Endothelial cell of umbilical vein (primary cell): ENCODE data around the gene VWA5B2. TPM values are rescaled to one million over a fixed set of nuclear protein-coding genes. Genes with fewer than 3 reads are reported as not detected.

Source experiments
- BruUV-seq: library from RNA; stranded (reverse); fragments of 400-500 nt; replicated peaks from 2 replicates; lab custom pipeline; 2021; lab: Mats Ljungman, UMichigan
- CTCF ChIA-PET: fragments of 300-600, 350-600 bp; sonication (Branson Sonifier 250); formaldehyde crosslinking; loops from one replicate; lab custom pipeline; 2021; ENCODE audit warnings: antibody characterized with exemption, inconsistent platforms; lab: Charles Lee
- POLR2A ChIA-PET: fragments of 300-600, 350-600 bp; sonication (Branson Sonifier 250); formaldehyde crosslinking; loops from one replicate; lab custom pipeline; 2021; ENCODE audit warnings: antibody characterized with exemption, inconsistent platforms; lab: Charles Lee
- DNase-seq: peaks from one replicate; pipeline ENCODE4 v3.0.0-alpha.2; 2011; ENCODE audit warnings: low read depth, low spot score
- FAIRE-seq: peaks from 2 replicates; lab custom pipeline; 2011; peaks lifted over from hg19 to GRCh38; lab: Jason Lieb, UNC
- H2AFZ ChIP-seq: 2 replicates; pipeline ENCODE4 v1.6.0; 2012; ENCODE audit warnings: low read depth, low read length, control low read depth, inconsistent platforms
- H3K27ac ChIP-seq: 2 replicates; pipeline ENCODE4 v1.5.1; 2011; ENCODE audit warnings: low read depth, mild to moderate bottlenecking, control low read depth, low read length, moderate library complexity; ENCODE audit not compliant: insufficient read depth
- H3K27me3 ChIP-seq, 2 experiments: 2 replicates each; pipeline versions ENCODE4 v1.6.0 to v1.6.1; 2011; ENCODE audit warnings: low read length in 2 of 2, mixed read lengths in 1 of 2; ENCODE audit not compliant: control insufficient read depth in 2 of 2, insufficient read depth in 2 of 2
- H3K36me3 ChIP-seq, 2 experiments: 2 replicates in 1 of 2; 3 replicates in 1 of 2; pipeline ENCODE4 v1.5.1; 2011; ENCODE audit warnings: low read length in 2 of 2, mild to moderate bottlenecking in 1 of 2, moderate library complexity in 1 of 2; ENCODE audit not compliant: control insufficient read depth in 2 of 2, insufficient read depth in 2 of 2; ENCODE audit errors: extremely low read depth in 1 of 2
- H3K4me1 ChIP-seq: 3 replicates; pipeline ENCODE4 v1.5.1; 2011; ENCODE audit warnings: mild to moderate bottlenecking, low read length; ENCODE audit not compliant: control insufficient read depth, insufficient read depth; ENCODE audit errors: extremely low read depth
- H3K4me2 ChIP-seq: 2 replicates; pipeline ENCODE4 v1.6.1; 2011; ENCODE audit warnings: low read length, control low read depth, mixed read lengths; ENCODE audit not compliant: insufficient read depth
- H3K4me3 ChIP-seq, 3 experiments: fragments of 200-600 bp in 1 of 3; sonication (generic), shearing (Covaris generic) in 1 of 3; replicated peaks in 1 of 3; 2 replicates each; pipeline ENCODE4 v1.5.1; 2011 to 2016; ENCODE audit warnings: control low read depth in 3 of 3, low read length in 3 of 3, mild to moderate bottlenecking in 2 of 3, inconsistent platforms in 1 of 3, low read depth in 1 of 3, moderate library complexity in 1 of 3; ENCODE audit not compliant: insufficient read depth in 1 of 3
- H3K79me2 ChIP-seq: 2 replicates; pipeline ENCODE4 v1.6.0; 2012; ENCODE audit warnings: low read length, inconsistent platforms; ENCODE audit not compliant: control insufficient read depth, insufficient read depth
- H3K9ac ChIP-seq: replicated peaks from 2 replicates; pipeline ENCODE3; 2011; ENCODE audit warnings: low read length, control low read depth; ENCODE audit not compliant: insufficient read depth; ENCODE audit errors: extremely low read depth
- H3K9me1 ChIP-seq: replicated peaks from 3 replicates; pipeline ENCODE4 v1.6.0; 2011; ENCODE audit warnings: mild to moderate bottlenecking, low read length; ENCODE audit not compliant: control insufficient read depth, insufficient read depth; ENCODE audit errors: extremely low read depth
- H3K9me3 ChIP-seq: replicated peaks from 2 replicates; pipeline ENCODE4 v1.5.1; 2012; ENCODE audit warnings: low read length, inconsistent platforms; ENCODE audit not compliant: control insufficient read depth, insufficient read depth
- H4K20me1 ChIP-seq: replicated peaks from 2 replicates; pipeline ENCODE3; 2011; ENCODE audit warnings: mild to moderate bottlenecking, low read length; ENCODE audit not compliant: control insufficient read depth, insufficient read depth; ENCODE audit errors: extremely low read depth
- CTCF ChIP-seq, 2 donors: IDR thresholded peaks; 1 replicate in 1 of 2; 2 replicates in 1 of 2; pipeline ENCODE4 v1.5.1; 2011; ENCODE audit warnings: low read length in 2 of 2, mild to moderate bottlenecking in 2 of 2, moderate library complexity in 2 of 2, control low read depth in 1 of 2, inconsistent platforms in 1 of 2, low read depth in 1 of 2; ENCODE audit not compliant: insufficient read depth in 1 of 2; ENCODE audit errors: extremely low read depth in 1 of 2
- EZH2 ChIP-seq: IDR thresholded peaks from 2 replicates; pipeline ENCODE4 v1.6.1; 2012; ENCODE audit warnings: borderline replicate concordance, low read depth, mild to moderate bottlenecking, moderate library complexity, low read length, inconsistent platforms; ENCODE audit not compliant: severe bottlenecking
- FOS ChIP-seq: IDR thresholded peaks from 2 replicates; pipeline ENCODE4 v1.6.1; 2011; ENCODE audit warnings: mild to moderate bottlenecking, low read length, moderate library complexity, borderline replicate concordance; ENCODE audit not compliant: insufficient read depth
- GATA2 ChIP-seq: IDR thresholded peaks from 2 replicates; pipeline ENCODE4 v1.7.0; 2011; ENCODE audit warnings: low read depth, mild to moderate bottlenecking, moderate library complexity, mixed read lengths, low read length; ENCODE audit not compliant: insufficient read length, insufficient read depth
- JUN ChIP-seq: IDR thresholded peaks from 2 replicates; pipeline ENCODE4 v1.6.1; 2011; ENCODE audit warnings: borderline replicate concordance, low read depth; ENCODE audit not compliant: insufficient read length, insufficient read depth
- MAX ChIP-seq: IDR thresholded peaks from 2 replicates; pipeline ENCODE4 v1.6.1; 2011; ENCODE audit not compliant: insufficient read depth, insufficient read length
- MYC ChIP-seq: IDR thresholded peaks from one replicate; pipeline ENCODE4 v1.6.1; 2011; ENCODE audit warnings: mild to moderate bottlenecking, low read depth, low read length
- POLR2A ChIP-seq: IDR thresholded peaks from 2 replicates; pipeline ENCODE4 v1.6.1; 2012; ENCODE audit warnings: low read depth, mild to moderate bottlenecking, control low read depth, low read length
- POLR2AphosphoS5 ChIP-seq: IDR thresholded peaks from 2 replicates; pipeline ENCODE4 v1.6.1; 2012; ENCODE audit warnings: low read depth, mild to moderate bottlenecking, control low read depth, low read length, moderate library complexity; ENCODE audit not compliant: insufficient read depth
- dilution Hi-C: fragments of 300-500 bp; cut with MboI; formaldehyde crosslinking; loops from one replicate; pipeline ENCODE4 v1.15.0; 2019; ENCODE audit warnings: low sequenced_read_pairs; ENCODE audit not compliant: extremely low pct_ligation_motif_present
- intact Hi-C: fragments of 100-400 bp; cut with micrococcal nuclease; formaldehyde crosslinking; loops from one replicate; pipeline ENCODE4 v1.10.0; 2022
- polyA plus RNA-seq, 4 experiments: library from polyadenylated mRNA; depleted of rRNA in 3 of 4; stranded (reverse) in 3 of 4; unstranded in 1 of 4; fragments of >200 nt; gene quantifications; 2 replicates each; pipeline versions ENCODE4 v1.2.1 to v1.2.3, GENCODE V29; 2011 to 2012; ENCODE audit warnings: missing spikeins in 1 of 4
- total RNA-seq: library from RNA; stranded (reverse); gene quantifications from 2 replicates; pipeline ENCODE4 v1.2.3, GENCODE V29; 2021

VWA5B2 gene
- total and polyA plus RNA-seq, 2 donors (not counting 3 experiments of a cell fraction or from before 2014, with no cell fraction given) = 0.03 TPM; not detected in 1

- no peak overlapping the region for H3K4me2 ChIP-seq
- no peaks in the 10 kb centered on the region for H3K9me1 ChIP-seq
- no peaks in the 10 kb centered on the region for H3K79me2 ChIP-seq
- BruUV-seq = no TSS peak
- ChIA-PET CTCF (interaction anchor here (2.6 to 8.1 kb wide), 4 partner anchors 12 to 342 kb away, joined by 5 to 98 read pairs (median 35); partner anchors contain the start of genes CAMK2N2 and VWA5B2), POLR2A (interaction anchor here (0.6 kb wide), 1 partner anchor 1251 kb away, joined by 7 read pairs; no protein-coding TSS in a partner anchor)
- H4K20me1 ChIP-seq = no peaks in the 10 kb centered on the region
- TF ChIP-seq JUN = no peak
- no peak for TF ChIP-seq CTCF (IDR thresholded peaks at IDR 0.05; ENCODE audit: extremely low read depth in 1 of 2, insufficient read depth in 1 of 2, low read depth in 1 of 2, low read length in 2 of 2)
- TF ChIP-seq EZH2 = no peak
- no peak for TF ChIP-seq FOS
- TF ChIP-seq MYC = no peak
- no peak for TF ChIP-seq MAX
- no peak for TF ChIP-seq POLR2A
- TF ChIP-seq GATA2 = no peak
- TF ChIP-seq POLR2AphosphoS5 = no peak
- no peaks in the 10 kb centered on the region for H3K9me3 ChIP-seq
- intact Hi-C loops (no loop called here), dilution Hi-C loops (no loop called here)
- no peaks in the 10 kb centered on the region for H3K27me3 ChIP-seq
- no peak overlapping the region for H3K27ac ChIP-seq
- H3K4me1 ChIP-seq = no peaks in the 10 kb centered on the region
- no peak overlapping the region for H2AFZ ChIP-seq
- peaks cover 0 to 15% of the 10 kb centered on the region in 2 experiments for H3K36me3 ChIP-seq
- H3K9ac ChIP-seq = no peak overlapping the region
- H3K4me3 ChIP-seq = no peak overlapping the region
- DNase-seq (no peak), FAIRE-seq (no peak)
These were observed 9.8 kb downstream of the VWA5B2 start for GRCh38 chr3:184239221-184239620.
